H1 (cell line): Measurements from ENCODE around the gene EAPP. TPM values are rescaled to one million over a fixed set of nuclear protein-coding genes. Genes with fewer than 3 reads are reported as not detected.
A peak's percentile ranks its signal among the peaks of the same experiment; 100 is the strongest.
"Not testable (repeated sequence)": the region's sequence is repeated elsewhere in the genome, so short reads cannot be mapped to it uniquely, and the experiment has no call there.

ENCODE experiments used
- CTCF ChIA-PET: fragments of 300-600 bp; sonication (Branson Sonifier 250); formaldehyde crosslinking; loops from one replicate; lab custom pipeline; 2021; ENCODE audit not compliant: partially characterized antibody; lab: Charles Lee
- POLR2A ChIA-PET: fragments of 300-600 bp; sonication (Branson Sonifier 250); formaldehyde crosslinking; loops from one replicate; lab custom pipeline; 2021; ENCODE audit warnings: inconsistent platforms; ENCODE audit not compliant: partially characterized antibody; lab: Charles Lee
- DNase-seq, 2 experiments: peaks; one replicate each; pipeline versions ENCODE4 v3.0.0 to v3.0.0-alpha.2; 2010 to 2022; ENCODE audit warnings: low spot score in 2 of 2, low read depth in 1 of 2, mixed read lengths in 1 of 2
- FAIRE-seq: peaks from 2 replicates; lab custom pipeline; 2011; peaks lifted over from hg19 to GRCh38; lab: Jason Lieb, UNC
- H2AFZ ChIP-seq: 2 replicates; pipeline ENCODE4 v1.8.1; 2012; ENCODE audit warnings: low read length, inconsistent platforms
- H2AK5ac ChIP-seq: 2 replicates; pipeline ENCODE4 v1.6.1; 2013; ENCODE audit warnings: low read depth, low read length
- H2BK120ac ChIP-seq: replicated peaks from 2 replicates; pipeline ENCODE3; 2013; ENCODE audit warnings: low read depth, low read length, inconsistent platforms
- H2BK12ac ChIP-seq: 2 replicates; pipeline ENCODE4 v1.6.1; 2013; ENCODE audit warnings: low read depth, low read length
- H2BK15ac ChIP-seq: 2 replicates; pipeline ENCODE4 v1.6.1; 2013; ENCODE audit warnings: low read length
- H2BK20ac ChIP-seq: 2 replicates; pipeline ENCODE4 v1.6.1; 2013; ENCODE audit warnings: low read length
- H2BK5ac ChIP-seq: 2 replicates; pipeline ENCODE4 v1.6.1; 2013; ENCODE audit warnings: low read depth, low read length
- H3K14ac ChIP-seq: 2 replicates; pipeline ENCODE4 v1.6.1; 2013; ENCODE audit warnings: inconsistent platforms; ENCODE audit not compliant: insufficient read length
- H3K18ac ChIP-seq: 2 replicates; pipeline ENCODE4 v1.6.1; 2013; ENCODE audit warnings: low read length; ENCODE audit errors: extremely low read depth
- H3K23ac ChIP-seq: 2 replicates; pipeline ENCODE4 v1.6.1; 2013; ENCODE audit warnings: inconsistent platforms; ENCODE audit not compliant: insufficient read length
- H3K23me2 ChIP-seq: 2 replicates; pipeline ENCODE4 v1.6.1; 2013; ENCODE audit warnings: low read depth, low read length
- H3K27ac ChIP-seq: 2 replicates; pipeline ENCODE4 v1.6.1; 2011; ENCODE audit warnings: low read depth, low read length, inconsistent platforms
- H3K27me3 ChIP-seq, 4 experiments: replicated peaks in 1 of 4; 1 replicate in 1 of 4; 2 replicates in 3 of 4; pipeline versions ENCODE4 v1.6.1 to v1.8.1; 2011 to 2013; ENCODE audit warnings: low read length in 3 of 4, mild to moderate bottlenecking in 3 of 4, inconsistent platforms in 2 of 4, mixed read lengths in 2 of 4, moderate library complexity in 1 of 4; ENCODE audit not compliant: control insufficient read depth in 3 of 4, insufficient read depth in 3 of 4; ENCODE audit errors: extremely low read depth in 1 of 4
- H3K36me3 ChIP-seq, 4 experiments: 2 replicates each; pipeline versions ENCODE4 v1.6.1 to v1.8.1; 2011 to 2013; ENCODE audit warnings: mild to moderate bottlenecking in 4 of 4, low read length in 3 of 4, moderate library complexity in 2 of 4, control low read depth in 1 of 4, inconsistent platforms in 1 of 4; ENCODE audit not compliant: insufficient read depth in 4 of 4, control insufficient read depth in 2 of 4
- H3K4ac ChIP-seq: replicated peaks from 2 replicates; pipeline ENCODE3; 2013; ENCODE audit warnings: low read length, low read depth, mixed read lengths, inconsistent platforms; ENCODE audit not compliant: insufficient read length
- H3K4me1 ChIP-seq, 4 experiments: replicated peaks in 1 of 4; 1 replicate in 1 of 4; 2 replicates in 3 of 4; pipeline versions ENCODE4 v1.6.1 to v1.8.1; 2011 to 2013; ENCODE audit warnings: low read length in 3 of 4, inconsistent platforms in 2 of 4, mixed read lengths in 1 of 4; ENCODE audit not compliant: insufficient read depth in 4 of 4, control insufficient read depth in 3 of 4
- H3K4me2 ChIP-seq, 2 experiments: 2 replicates each; pipeline versions ENCODE4 v1.6.1 to v1.8.1; 2011 to 2013; ENCODE audit warnings: low read depth in 2 of 2, low read length in 2 of 2, control low read depth in 1 of 2, inconsistent platforms in 1 of 2, mild to moderate bottlenecking in 1 of 2; ENCODE audit not compliant: insufficient read depth in 1 of 2
- H3K4me3 ChIP-seq, 4 experiments: fragments of 200-600, 300-600 bp in 1 of 4; sonication (generic), shearing (Covaris generic), sonication (Bioruptor Twin) in 1 of 4; 2 replicates each; pipeline versions ENCODE4 v1.5.1 to v1.8.1; 2011 to 2016; ENCODE audit warnings: low read length in 4 of 4, low read depth in 3 of 4, control low read depth in 2 of 4, inconsistent platforms in 2 of 4, mild to moderate bottlenecking in 2 of 4, mixed read lengths in 1 of 4, moderate library complexity in 1 of 4; ENCODE audit not compliant: insufficient read depth in 2 of 4; ENCODE audit errors: extremely low read depth in 1 of 4
- H3K56ac ChIP-seq: replicated peaks from 2 replicates; pipeline ENCODE3; 2013; ENCODE audit warnings: low read depth, mild to moderate bottlenecking, mixed read lengths, low read length, inconsistent platforms; ENCODE audit not compliant: insufficient read length
- H3K79me1 ChIP-seq: 2 replicates; pipeline ENCODE4 v1.6.1; 2013; ENCODE audit warnings: low read depth, low read length, control low read depth
- H3K79me2 ChIP-seq, 2 experiments: 2 replicates each; pipeline versions ENCODE4 v1.6.1 to v1.8.1; 2012 to 2013; ENCODE audit warnings: low read length in 2 of 2, mild to moderate bottlenecking in 2 of 2, inconsistent platforms in 1 of 2; ENCODE audit not compliant: insufficient read depth in 2 of 2, control insufficient read depth in 1 of 2
- H3K9ac ChIP-seq, 4 experiments: replicated peaks in 1 of 4; 1 replicate in 1 of 4; 2 replicates in 3 of 4; pipeline versions ENCODE4 v1.6.1 to v1.8.1; 2011 to 2013; ENCODE audit warnings: low read depth in 3 of 4, low read length in 3 of 4, control low read depth in 2 of 4, mild to moderate bottlenecking in 2 of 4, moderate library complexity in 2 of 4, inconsistent platforms in 1 of 4; ENCODE audit errors: extremely low read depth in 1 of 4
- H3K9me3 ChIP-seq, 2 experiments: 2 replicates each; pipeline versions ENCODE4 v1.6.1 to v1.8.1; 2012 to 2013; ENCODE audit warnings: mild to moderate bottlenecking in 2 of 2, moderate library complexity in 2 of 2, control low read depth in 1 of 2, inconsistent platforms in 1 of 2, low read depth in 1 of 2, low read length in 1 of 2, mixed read lengths in 1 of 2; ENCODE audit not compliant: insufficient read depth in 2 of 2
- H4K20me1 ChIP-seq, 2 experiments: replicated peaks in 1 of 2; 2 replicates each; pipeline versions ENCODE3 to v1.8.1; 2011 to 2013; ENCODE audit warnings: inconsistent platforms in 2 of 2, low read length in 2 of 2, mild to moderate bottlenecking in 1 of 2; ENCODE audit not compliant: insufficient read depth in 2 of 2, control insufficient read depth in 1 of 2
- H4K5ac ChIP-seq: 2 replicates; pipeline ENCODE4 v1.6.1; 2013; ENCODE audit warnings: low read length, low read depth, mixed read lengths, inconsistent platforms; ENCODE audit not compliant: insufficient read length
- H4K8ac ChIP-seq: 2 replicates; pipeline ENCODE4 v1.8.0; 2013; ENCODE audit warnings: mild to moderate bottlenecking, moderate library complexity, low read length, inconsistent platforms; ENCODE audit not compliant: insufficient read depth; ENCODE audit errors: extremely low read depth
- H4K91ac ChIP-seq: replicated peaks from 2 replicates; pipeline ENCODE3; 2013; ENCODE audit warnings: low read length, mixed read lengths, inconsistent platforms; ENCODE audit not compliant: insufficient read length
- WGBS, 2 experiments: shearing (Covaris generic) in 1 of 2; methylation state at CpG; one replicate each; pipeline versions ENCODE4 v1.1.6 to v1.1.7; 2013 to 2015; ENCODE audit warnings: low lambda C conversion rate in 2 of 2, mixed read lengths in 2 of 2, inconsistent platforms in 1 of 2, low coverage in 1 of 2, missing lambda C conversion rate in 1 of 2; ENCODE audit not compliant: insufficient replicate concordance in 2 of 2, insufficient coverage in 1 of 2, insufficient read length in 1 of 2; ENCODE audit errors: extremely low coverage in 1 of 2, missing lambda C conversion rate in 1 of 2; 5-methylcytosine and 5-hydroxymethylcytosine counted together
- polyA plus RNA-seq, 7 experiments: library from polyadenylated mRNA; depleted of rRNA in 3 of 7; stranded (reverse) in 5 of 7; unstranded in 2 of 7; fragments of >200 nt in 5 of 7; fragments of 200-250 nt in 2 of 7; gene quantifications; 1 replicate in 5 of 7; 2 replicates in 1 of 7; 4 replicates in 1 of 7; pipeline versions ENCODE4 v1.2.1 to v1.2.3, GENCODE V29; 2011 to 2013; ENCODE audit warnings: missing spikeins in 2 of 7, mixed read lengths in 2 of 7
- total RNA-seq: library from RNA; stranded (reverse); fragmentation: NEBNext Ultra II Directional; extraction: Animal tissue kit (Norgen Biotek cat#: 25700); gene quantifications from 2 replicates; pipeline ENCODE4 v1.2.1, GENCODE V29; 2021

EAPP gene
- total and polyA plus RNA-seq, 2 of the 8 experiments (the other 6 are each of a cell fraction or from before 2014, with no cell fraction given), result 18.3 to 28.7 TPM

DNA sequence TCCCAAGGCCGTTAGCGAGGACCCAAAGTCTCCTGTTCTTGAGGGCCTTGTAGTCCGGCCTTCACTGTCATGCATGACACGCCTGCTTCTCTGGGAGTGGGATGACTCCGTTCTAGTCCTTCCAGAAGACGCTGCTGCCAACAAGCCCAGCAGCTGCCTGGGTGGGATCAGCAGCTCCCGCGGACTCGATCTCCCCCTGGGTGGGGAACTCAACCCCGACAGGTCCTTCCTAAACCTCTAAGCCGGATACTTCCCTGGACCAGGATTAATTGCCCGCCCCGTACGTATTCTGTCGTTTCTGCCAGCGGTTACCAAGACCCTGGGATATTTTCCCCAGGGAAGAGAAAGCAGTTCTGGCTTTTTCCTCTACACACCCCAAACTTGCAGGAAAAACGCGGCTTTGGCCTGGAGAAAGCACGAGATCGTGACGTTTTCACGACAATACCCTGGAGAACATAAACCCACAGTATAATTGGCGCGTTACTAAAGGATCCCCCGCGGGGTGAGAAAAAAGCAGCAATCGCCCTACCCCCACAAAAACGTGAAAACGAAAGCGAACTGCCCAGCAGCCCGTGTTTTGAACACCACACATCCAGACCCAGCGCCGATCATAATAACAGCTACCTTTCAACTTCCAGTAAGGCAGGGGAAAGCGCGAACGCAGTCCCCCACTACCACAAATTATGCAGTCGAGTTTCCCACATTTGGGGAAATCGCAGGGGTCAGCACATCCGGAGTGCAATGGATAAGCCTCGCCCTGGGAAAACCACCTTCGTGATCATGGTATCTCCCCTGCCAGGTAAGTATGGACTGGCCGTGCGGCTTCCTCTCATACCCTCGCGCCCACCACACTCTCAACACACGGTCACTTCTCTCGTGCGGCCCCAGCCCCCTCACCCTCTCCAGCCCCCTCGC lies 16.3 kb upstream of the EAPP start:
- H4K5ac ChIP-seq, H3K79me1 ChIP-seq, H4K20me1 ChIP-seq, H2AFZ ChIP-seq, H3K79me2 ChIP-seq, H3K4ac ChIP-seq, H4K91ac ChIP-seq, H3K4me3 ChIP-seq, CTCF ChIA-PET, H2BK5ac ChIP-seq, H2BK120ac ChIP-seq, H3K27ac ChIP-seq, H3K9ac ChIP-seq, H3K4me1 ChIP-seq, H3K14ac ChIP-seq, H2BK20ac ChIP-seq, H3K27me3 ChIP-seq, H2AK5ac ChIP-seq, H4K8ac ChIP-seq, H2BK15ac ChIP-seq, H3K36me3 ChIP-seq, H2BK12ac ChIP-seq, H3K56ac ChIP-seq, H3K4me2 ChIP-seq, H3K23ac ChIP-seq, H3K18ac ChIP-seq, H3K23me2 ChIP-seq, POLR2A ChIA-PET, H3K9me3 ChIP-seq, DNase-seq: not testable (repeated sequence)
- no CpG with 5 or more reads among the region's 49 CpGs for WGBS, 2 experiments
- peak; percentile 55 for FAIRE-seq
